ENCODE data around the gene NUP210L.
"Not testable (repeated sequence)": the region's sequence is repeated elsewhere in the genome, so short reads cannot be mapped to it uniquely, and the experiment has no call there.

NUP210L gene

GRCh38 chr1:154170547-154171222, 15.8 kb upstream of the NUP210L start:
- no peak for DNase-seq (ENCODE audit: low spot score)

- no peak for DNase-seq (ENCODE audit: low spot score)
Measured at GRCh38 chr1:154167461-154167860, 12.6 kb upstream of the NUP210L start.

- no peak for DNase-seq (ENCODE audit: low spot score)
Measured at GRCh38 chr1:154166207-154166606, 11.3 kb upstream of the NUP210L start.

GRCh38 chr1:154159554-154159953, 4.7 kb upstream of the NUP210L start:
- DNase-seq (ENCODE audit: low spot score) = no peak

- DNase-seq (ENCODE audit: low spot score) = no peak
Measured at GRCh38 chr1:154158307-154159125, 3.6 kb upstream of the NUP210L start.

- DNase-seq (ENCODE audit: low spot score) = peak; percentile 47
Measured at GRCh38 chr1:154157520-154158306, 2.8 kb upstream of the NUP210L start.

GRCh38 chr1:154155251-154155650, 378 bp upstream of the NUP210L start:
- no peak for DNase-seq (ENCODE audit: low spot score)

GRCh38 chr1:154154053-154154452, 820 bp downstream of the NUP210L start:
- no peak for DNase-seq (ENCODE audit: low spot score)

GRCh38 chr1:154151311-154151710, 3.6 kb downstream of the NUP210L start:
- no peak for DNase-seq (ENCODE audit: low spot score)

GRCh38 chr1:154148807-154149206, 6.1 kb downstream of the NUP210L start:
- DNase-seq (ENCODE audit: low spot score) = no peak

- not testable (repeated sequence) for DNase-seq (ENCODE audit: low spot score)
Measured at GRCh38 chr1:154147505-154147904, 7.4 kb downstream of the NUP210L start.

- DNase-seq (ENCODE audit: low spot score) = no peak
Measured at GRCh38 chr1:154145986-154146385, 8.9 kb downstream of the NUP210L start.

- no peak for DNase-seq (ENCODE audit: low spot score)
Measured at GRCh38 chr1:154142358-154142757, 12.5 kb downstream of the NUP210L start.

- DNase-seq (ENCODE audit: low spot score) = no peak
Measured at GRCh38 chr1:154141240-154141639, 13.6 kb downstream of the NUP210L start.

- no peak for DNase-seq (ENCODE audit: low spot score)
Measured at GRCh38 chr1:154137888-154138287, 17.0 kb downstream of the NUP210L start.

- DNase-seq (ENCODE audit: low spot score) = no peak
Measured at GRCh38 chr1:154133256-154133655, 21.6 kb downstream of the NUP210L start.

- no peak for DNase-seq (ENCODE audit: low spot score)
Measured at GRCh38 chr1:154129391-154129970, 25.4 kb downstream of the NUP210L start.

- DNase-seq (ENCODE audit: low spot score) = not testable (repeated sequence)
Measured at GRCh38 chr1:154123205-154123604, 31.7 kb downstream of the NUP210L start.

GRCh38 chr1:154117642-154118041, 37.2 kb downstream of the NUP210L start:
- no peak for DNase-seq (ENCODE audit: low spot score)

GRCh38 chr1:154115180-154115579, 39.7 kb downstream of the NUP210L start:
- DNase-seq (ENCODE audit: low spot score) = no peak

GRCh38 chr1:154104433-154105082, 50.3 kb downstream of the NUP210L start:
- DNase-seq (ENCODE audit: low spot score) = no peak

- not testable (repeated sequence) for DNase-seq (ENCODE audit: low spot score)
Measured at GRCh38 chr1:154100141-154100540, 54.7 kb downstream of the NUP210L start.
